HepG2 (cell line): ENCODE results near the gene PLD1. TPM values are rescaled to one million over a fixed set of nuclear protein-coding genes. Genes with fewer than 3 reads are reported as not detected.
A peak's percentile ranks its signal among the peaks of the same experiment; 100 is the strongest.

Experiments used
- ARHGAP35 ChIP-seq: sonication (generic); formaldehyde crosslinking; IDR thresholded peaks from 2 replicates; pipeline ENCODE4 v1.9.0; 2022; ENCODE audit warnings: mild to moderate bottlenecking, inconsistent platforms, moderate library complexity, missing genetic modification reagents, borderline replicate concordance
- ASH2L ChIP-seq: fragments of 300-600, 200-600 bp; sonication (generic); IDR thresholded peaks from 2 replicates; pipeline ENCODE4 v1.7.0; 2017; ENCODE audit warnings: low read depth, mild to moderate bottlenecking, moderate library complexity, mixed read lengths, low read length; ENCODE audit not compliant: insufficient read length
- E2F5 ChIP-seq: sonication (generic); formaldehyde crosslinking; conservative IDR thresholded peaks from 2 replicates; pipeline ENCODE4 v1.4.0; 2020; ENCODE audit warnings: missing genetic modification reagents
- EHMT2 ChIP-seq: fragments of 200-600 bp; sonication (generic); IDR thresholded peaks from 2 replicates; pipeline ENCODE4 v1.7.0; 2017; ENCODE audit warnings: antibody characterized with exemption, low read depth, low read length, borderline replicate concordance
- GRHL1 ChIP-seq: sonication (generic); formaldehyde crosslinking; conservative IDR thresholded peaks from 2 replicates; pipeline ENCODE4 v1.8.0; 2022; ENCODE audit warnings: missing genetic modification reagents
- KLF16 ChIP-seq, 2 experiments: sonication (generic) in 1 of 2; formaldehyde crosslinking in 1 of 2; IDR thresholded peaks; 2 replicates each; pipeline versions ENCODE4 v1.6.1 to v1.8.0; 2016 to 2023; ENCODE audit warnings: missing genetic modification reagents in 2 of 2, missing compliant biosample characterization in 1 of 2
- MAFK ChIP-seq, 2 experiments: IDR thresholded peaks in 1 of 2; conservative IDR thresholded peaks in 1 of 2; 2 replicates each; pipeline ENCODE4 v1.6.1; 2011; ENCODE audit warnings: improper control_type of control experiment in 2 of 2, low read length in 2 of 2
- PHF20 ChIP-seq: sonication (generic); formaldehyde crosslinking; IDR thresholded peaks from 2 replicates; pipeline ENCODE4 v1.5.0; 2020; ENCODE audit warnings: mild to moderate bottlenecking, missing genetic modification reagents
- POLR2G ChIP-seq: fragments of 200-400 bp; formaldehyde crosslinking; IDR thresholded peaks from 2 replicates; pipeline ENCODE4 v1.6.1; 2018; ENCODE audit warnings: mild to moderate bottlenecking, low read depth, low read length, moderate library complexity
- RORA ChIP-seq: sonication (generic); formaldehyde crosslinking; IDR thresholded peaks from 2 replicates; pipeline ENCODE4 v1.5.0; 2020; ENCODE audit warnings: mild to moderate bottlenecking, missing genetic modification reagents, moderate library complexity
- TIGD3 ChIP-seq: sonication (generic); formaldehyde crosslinking; IDR thresholded peaks from 2 replicates; pipeline ENCODE4 v1.5.1; 2020; ENCODE audit warnings: mild to moderate bottlenecking, missing genetic modification reagents, borderline replicate concordance
- ZBTB7A ChIP-seq: sonication (generic); formaldehyde crosslinking; IDR thresholded peaks from 2 replicates; pipeline ENCODE4 v1.8.0; 2022; ENCODE audit warnings: mild to moderate bottlenecking, missing genetic modification reagents
- ZNF251 ChIP-seq: sonication (generic); formaldehyde crosslinking; IDR thresholded peaks from 2 replicates; pipeline ENCODE4 v1.9.0; 2021; ENCODE audit warnings: mild to moderate bottlenecking, missing genetic modification reagents
- ZNF3 ChIP-seq: IDR thresholded peaks from 2 replicates; pipeline ENCODE4 v1.7.0; 2017; ENCODE audit warnings: inconsistent platforms
- ZNF432 ChIP-seq: sonication (generic); formaldehyde crosslinking; IDR thresholded peaks from 2 replicates; pipeline ENCODE4 v1.5.0; 2020; ENCODE audit warnings: missing genetic modification reagents, mild to moderate bottlenecking, borderline replicate concordance
- ZNF564 ChIP-seq: sonication (generic); formaldehyde crosslinking; IDR thresholded peaks from 2 replicates; pipeline ENCODE4 v1.8.1; 2023; ENCODE audit warnings: mild to moderate bottlenecking, missing genetic modification reagents
- polyA plus RNA-seq, 8 experiments: library from polyadenylated mRNA; depleted of rRNA in 3 of 8; stranded (reverse) in 7 of 8; unstranded in 1 of 8; fragments of >200 nt; fragmentation: Illumina TruSeq in 4 of 8; extraction: Trizol in 4 of 8; gene quantifications; 2 replicates each; pipeline versions ENCODE4 v1.2.1 to v1.2.3, GENCODE V29; 2011 to 2016; ENCODE audit warnings: low read depth in 4 of 8, missing spikeins in 1 of 8, mixed read lengths in 1 of 8; ENCODE audit not compliant: insufficient read depth in 1 of 8
- total RNA-seq, 5 experiments: library from RNA; depleted of rRNA; stranded (reverse); fragments of >200 nt; fragmentation: Illumina TruSeq; extraction: Trizol; gene quantifications; 2 replicates each; pipeline ENCODE4 v1.2.3, GENCODE V29; 2016; ENCODE audit warnings: low read depth in 1 of 5
- TF ChIP-seq, protein P1 (sequence below): sonication (generic); formaldehyde crosslinking; IDR thresholded peaks from 2 replicates; pipeline ENCODE4 v1.4.0; 2020; ENCODE audit warnings: missing genetic modification reagents

PLD1 gene
- total and polyA plus RNA-seq, 2 of the 13 experiments (the other 11 are each of a cell fraction or from before 2014, with no cell fraction given) = 27.1 to 59.4 TPM

DNA sequence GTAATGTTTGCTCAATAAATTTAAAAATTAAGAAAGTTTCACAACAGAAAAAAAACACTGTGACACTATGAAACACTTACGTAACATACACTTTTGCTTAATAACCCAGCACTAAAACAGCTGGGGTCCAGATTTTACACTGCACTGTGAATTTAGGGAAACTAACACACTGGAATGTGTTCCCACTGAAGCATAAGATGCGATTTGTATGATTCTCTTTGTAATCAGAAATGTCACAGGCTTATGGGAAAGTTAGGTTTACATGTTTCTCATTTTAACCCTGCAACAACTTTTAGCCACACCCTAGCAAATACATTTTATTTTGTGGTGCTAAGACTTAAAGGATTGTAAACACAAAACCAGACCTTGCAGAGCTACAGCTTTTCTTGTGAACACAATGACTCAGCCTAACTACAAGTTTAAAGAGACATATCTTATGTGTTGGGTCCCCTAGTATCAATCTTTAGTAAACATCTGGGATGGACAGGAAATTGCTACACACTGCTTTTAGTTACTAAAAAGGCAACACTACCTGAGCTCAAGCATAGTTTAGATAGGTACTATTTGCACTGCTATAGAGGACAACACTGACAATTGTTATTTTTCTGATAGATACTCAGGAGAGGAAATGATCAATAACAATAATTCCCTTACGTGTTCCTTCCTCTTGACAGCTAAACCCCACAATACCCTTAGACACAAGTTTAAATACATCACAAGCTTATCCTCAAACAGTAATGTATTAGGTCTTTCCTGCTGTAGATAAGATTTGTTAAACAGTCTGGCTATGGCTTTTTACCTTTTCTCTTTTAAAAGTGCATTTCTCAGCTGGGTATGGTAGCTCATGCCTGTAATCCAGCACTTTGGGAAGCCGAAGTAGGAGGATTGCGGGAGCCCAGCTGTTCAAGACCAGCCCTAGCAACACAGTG, 3.8 kb downstream of the PLD1 start (continued):
- TF ChIP-seq, protein P1, sequence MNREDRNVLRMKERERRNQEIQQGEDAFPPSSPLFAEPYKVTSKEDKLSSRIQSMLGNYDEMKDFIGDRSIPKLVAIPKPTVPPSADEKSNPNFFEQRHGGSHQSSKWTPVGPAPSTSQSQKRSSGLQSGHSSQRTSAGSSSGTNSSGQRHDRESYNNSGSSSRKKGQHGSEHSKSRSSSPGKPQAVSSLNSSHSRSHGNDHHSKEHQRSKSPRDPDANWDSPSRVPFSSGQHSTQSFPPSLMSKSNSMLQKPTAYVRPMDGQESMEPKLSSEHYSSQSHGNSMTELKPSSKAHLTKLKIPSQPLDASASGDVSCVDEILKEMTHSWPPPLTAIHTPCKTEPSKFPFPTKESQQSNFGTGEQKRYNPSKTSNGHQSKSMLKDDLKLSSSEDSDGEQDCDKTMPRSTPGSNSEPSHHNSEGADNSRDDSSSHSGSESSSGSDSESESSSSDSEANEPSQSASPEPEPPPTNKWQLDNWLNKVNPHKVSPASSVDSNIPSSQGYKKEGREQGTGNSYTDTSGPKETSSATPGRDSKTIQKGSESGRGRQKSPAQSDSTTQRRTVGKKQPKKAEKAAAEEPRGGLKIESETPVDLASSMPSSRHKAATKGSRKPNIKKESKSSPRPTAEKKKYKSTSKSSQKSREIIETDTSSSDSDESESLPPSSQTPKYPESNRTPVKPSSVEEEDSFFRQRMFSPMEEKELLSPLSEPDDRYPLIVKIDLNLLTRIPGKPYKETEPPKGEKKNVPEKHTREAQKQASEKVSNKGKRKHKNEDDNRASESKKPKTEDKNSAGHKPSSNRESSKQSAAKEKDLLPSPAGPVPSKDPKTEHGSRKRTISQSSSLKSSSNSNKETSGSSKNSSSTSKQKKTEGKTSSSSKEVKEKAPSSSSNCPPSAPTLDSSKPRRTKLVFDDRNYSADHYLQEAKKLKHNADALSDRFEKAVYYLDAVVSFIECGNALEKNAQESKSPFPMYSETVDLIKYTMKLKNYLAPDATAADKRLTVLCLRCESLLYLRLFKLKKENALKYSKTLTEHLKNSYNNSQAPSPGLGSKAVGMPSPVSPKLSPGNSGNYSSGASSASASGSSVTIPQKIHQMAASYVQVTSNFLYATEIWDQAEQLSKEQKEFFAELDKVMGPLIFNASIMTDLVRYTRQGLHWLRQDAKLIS (CRISPR knock-in tag) = peak; percentile 87
- TF ChIP-seq TIGD3 (CRISPR knock-in tag) (no peak), RORA (CRISPR knock-in tag) (0 out of 2 replicates have a peak, but pooled peaks have one; percentile 55), PHF20 (CRISPR knock-in tag) (no peak), ZBTB7A (CRISPR knock-in tag) (no peak), ZNF564 (no peak), POLR2G (peak; percentile 52; the same call in 1 of the 2 replicates), ZNF251 (no peak), ARHGAP35 (CRISPR knock-in tag) (no peak), E2F5 (CRISPR knock-in tag) (no peak), GRHL1 (CRISPR knock-in tag) (no peak), KLF16 (CRISPR knock-in tag; IDR thresholded peaks at IDR 0.05) (peak in 1 of 2 experiments; percentile 86; a peak in 2 of 4 replicates), ASH2L (peak; percentile 58), ZNF3 (CRISPR knock-in tag) (no peak), MAFK (conservative IDR thresholded peaks at IDR 0.05 in 1 of 2, IDR thresholded peaks at IDR 0.05 in 1 of 2; ENCODE audit: low read length in 2 of 2) (peak; percentile 30 to 72; a peak in 3 of 4 replicates), EHMT2 (no peak; the same call in 1 of the 2 replicates), ZNF432 (CRISPR knock-in tag) (no peak)
